Measurements from ENCODE around the gene BUB1. TPM values are rescaled to one million over a fixed set of nuclear protein-coding genes. Genes with fewer than 3 reads are reported as not detected.

The BUB1 gene
- total RNA-seq, 1 donor from 2014 or later = 56.1 TPM

DNA sequence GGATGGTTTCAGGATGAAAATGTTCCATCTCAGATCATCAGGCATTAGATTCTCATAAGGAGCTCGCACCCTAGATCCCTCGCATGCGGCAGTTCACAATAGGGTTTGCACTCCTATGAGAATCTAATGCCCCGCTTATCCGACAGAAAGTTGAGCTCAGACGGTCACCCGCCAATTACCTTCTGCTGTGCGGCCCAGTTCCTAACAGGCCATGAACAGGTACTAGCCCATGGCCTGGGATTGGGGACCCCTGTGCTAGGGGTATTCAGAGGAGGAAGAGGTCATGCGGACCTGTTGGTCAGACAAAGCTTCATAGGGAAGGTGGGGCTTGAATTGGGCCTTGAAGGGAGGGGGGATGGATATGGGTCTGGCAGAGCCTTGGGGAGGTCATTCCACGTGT, 4.4 kb upstream of the BUB1 start:
- Mint-ChIP-seq H3K4me1 (ENCODE audit: low read depth) (peaks cover 21% of the 10 kb centered on the region), H3K27me3 (ENCODE audit: insufficient read depth) (peaks cover 24% of the 10 kb centered on the region), H3K27ac (no peak overlapping the region), H3K36me3 (ENCODE audit: low read depth) (no peaks in the 10 kb centered on the region), H3K9me3 (no peaks in the 10 kb centered on the region), H3K4me3 (no peak overlapping the region)
- intact Hi-C loops (cut with micrococcal nuclease) = no loop called here
- DNase-seq (ENCODE audit: low spot score) = no peak

DNA sequence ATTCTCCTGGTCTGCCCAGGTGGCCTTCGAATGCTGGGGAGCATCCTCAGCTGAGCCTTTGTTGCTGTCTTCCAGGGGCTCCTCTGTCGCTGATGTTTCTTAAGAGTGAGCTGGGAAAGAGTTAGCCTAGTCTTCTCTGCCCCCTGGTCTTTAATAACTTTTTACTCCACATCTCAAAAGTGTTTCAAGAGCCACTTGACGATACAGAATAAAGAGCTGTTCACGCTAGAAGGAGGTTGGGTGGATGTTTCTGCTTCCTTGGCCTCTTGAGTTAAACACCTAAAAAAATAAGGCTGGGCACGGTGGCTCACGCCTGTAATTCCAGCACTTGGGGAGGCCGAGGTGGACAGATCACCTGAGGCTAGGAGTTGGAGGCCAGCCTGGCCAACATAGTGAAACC, 2.8 kb upstream of the BUB1 start:
- peak overlapping the region; percentile 8 for H3K4me3 Mint-ChIP-seq
- peak overlapping the region; percentile 25 for H3K27ac Mint-ChIP-seq
- no peak for DNase-seq (ENCODE audit: low spot score)
- intact Hi-C loops (cut with micrococcal nuclease) = no loop called here
- H3K9me3 Mint-ChIP-seq = no peaks in the 10 kb centered on the region
- H3K27me3 Mint-ChIP-seq (ENCODE audit: insufficient read depth) = peaks cover 18% of the 10 kb centered on the region
- peaks cover 2% of the 10 kb centered on the region for H3K36me3 Mint-ChIP-seq (ENCODE audit: low read depth)
- peaks cover 37% of the 10 kb centered on the region for H3K4me1 Mint-ChIP-seq (ENCODE audit: low read depth)

DNA sequence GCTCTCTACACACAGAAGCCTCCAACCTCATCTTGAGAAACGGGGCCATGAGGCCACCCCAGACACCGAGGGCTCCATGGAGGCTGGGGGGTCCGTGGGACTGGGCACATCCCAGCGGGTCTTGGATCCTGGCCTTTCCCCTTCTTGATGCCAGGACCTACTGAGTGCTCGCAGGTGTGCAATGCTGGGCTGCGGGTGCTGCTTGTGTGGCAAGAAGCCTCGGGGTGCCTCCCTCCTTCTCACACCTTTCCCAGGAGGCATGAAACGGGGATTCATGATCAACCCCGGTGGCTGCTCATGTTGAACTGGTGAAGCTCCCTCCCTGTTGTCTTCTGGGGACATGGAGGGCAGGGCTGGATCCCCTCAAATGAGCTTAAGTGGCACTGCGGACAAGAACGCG, 2.0 kb upstream of the BUB1 start:
- H3K4me1 Mint-ChIP-seq (ENCODE audit: low read depth) = peaks cover 44% of the 10 kb centered on the region

DNA sequence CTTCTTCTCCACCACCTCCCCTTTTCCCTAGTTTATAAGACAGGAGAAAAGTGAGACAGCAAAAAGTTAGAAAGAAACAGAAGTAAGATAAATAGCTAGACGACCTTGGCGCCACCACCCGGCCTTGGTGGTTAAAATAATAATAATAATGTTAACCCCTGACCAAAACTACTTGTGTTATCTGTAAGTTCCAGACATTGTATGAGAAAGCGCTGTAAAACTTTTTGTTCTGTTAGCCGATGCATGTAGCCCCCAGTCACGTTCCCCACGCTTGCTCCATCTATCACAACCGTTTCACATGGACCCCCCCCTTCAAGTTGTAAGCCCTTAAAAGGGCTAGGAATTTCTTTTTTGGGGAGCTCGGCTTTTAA, 1.5 kb upstream of the BUB1 start:
- Mint-ChIP-seq H3K4me1 (ENCODE audit: low read depth) (peaks cover 48% of the 10 kb centered on the region), H3K27ac (no peak overlapping the region), H3K4me3 (peak overlapping the region; percentile 45), H3K27me3 (ENCODE audit: insufficient read depth) (peaks cover 11% of the 10 kb centered on the region), H3K9me3 (no peaks in the 10 kb centered on the region), H3K36me3 (ENCODE audit: low read depth) (peaks cover 4% of the 10 kb centered on the region)
- intact Hi-C loops (cut with micrococcal nuclease) = loop anchor here (5.0 to 10.0 kb wide), 4 partner anchors 188 to 1375 kb away; partner anchors contain the start of gene TMEM87B
- DNase-seq (ENCODE audit: low spot score) = no peak

More for the DNA sequence above, 2.0 kb upstream of the BUB1 start:
- peak overlapping the region; percentile 50 for H3K27ac Mint-ChIP-seq
- peaks cover 14% of the 10 kb centered on the region for H3K27me3 Mint-ChIP-seq (ENCODE audit: insufficient read depth)
- H3K36me3 Mint-ChIP-seq (ENCODE audit: low read depth) = peaks cover 4% of the 10 kb centered on the region
- no peaks in the 10 kb centered on the region for H3K9me3 Mint-ChIP-seq
- H3K4me3 Mint-ChIP-seq = peak overlapping the region; percentile 45
- no peak for DNase-seq (ENCODE audit: low spot score)
- intact Hi-C loops (cut with micrococcal nuclease) = loop anchor here (5.0 to 10.0 kb wide), 4 partner anchors 187 to 1375 kb away; partner anchors contain the start of gene TMEM87B

DNA sequence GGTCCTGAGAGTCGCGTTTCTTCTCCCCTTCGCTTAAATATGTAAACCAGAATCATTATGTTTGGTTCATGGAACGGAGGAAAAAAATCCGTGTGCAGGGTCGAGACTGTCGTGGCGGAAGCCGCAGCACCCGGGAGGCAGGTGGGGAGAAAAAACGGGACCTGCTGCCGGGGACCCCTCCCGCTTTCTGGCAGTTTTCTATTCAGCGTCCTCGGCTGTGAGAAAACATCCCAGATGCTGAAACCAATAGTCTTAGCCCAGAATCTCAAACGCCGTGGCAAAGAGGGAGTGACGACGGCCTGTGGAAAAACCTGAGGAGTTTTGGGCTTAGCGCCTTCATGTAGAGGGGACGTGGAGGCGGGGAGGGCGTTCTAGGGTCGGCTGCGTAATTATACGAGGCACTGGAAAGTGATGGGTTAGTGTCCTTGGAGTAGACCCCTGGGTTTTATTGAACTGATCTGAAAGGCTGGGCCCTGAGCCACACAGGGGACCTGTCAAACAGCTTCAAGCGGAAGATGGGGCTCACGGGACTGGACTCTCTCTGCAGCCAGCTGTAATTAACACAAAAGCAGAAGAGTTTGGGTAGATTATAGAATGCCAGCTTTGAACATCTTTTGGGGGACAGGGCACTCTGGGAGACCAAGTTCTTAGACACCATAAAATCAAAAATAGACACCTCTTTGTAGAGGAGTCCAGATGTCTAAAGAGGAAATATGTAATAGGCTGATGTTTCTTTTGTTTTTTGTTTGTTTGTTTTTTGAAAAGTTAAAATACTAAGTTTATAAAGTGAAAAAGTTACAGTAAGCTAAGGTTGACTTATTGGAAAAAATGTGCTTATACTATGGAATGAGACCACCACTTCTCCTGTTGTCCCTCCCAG, 834 bp upstream of the BUB1 start:
- intact Hi-C loops (cut with micrococcal nuclease) = loop anchor here (1.0 to 10.0 kb wide), 5 partner anchors 70 to 1376 kb away; partner anchors contain the start of gene TMEM87B
- H3K9me3 Mint-ChIP-seq = no peaks in the 10 kb centered on the region
- H3K36me3 Mint-ChIP-seq (ENCODE audit: low read depth) = peaks cover 4% of the 10 kb centered on the region
- DNase-seq (ENCODE audit: low spot score) = no peak
- H3K4me3 Mint-ChIP-seq = peak overlapping the region; percentile 84
- H3K27me3 Mint-ChIP-seq (ENCODE audit: insufficient read depth) = peaks cover 7% of the 10 kb centered on the region
- H3K27ac Mint-ChIP-seq = peak overlapping the region; percentile 88
- H3K4me1 Mint-ChIP-seq (ENCODE audit: low read depth) = peaks cover 51% of the 10 kb centered on the region

DNA sequence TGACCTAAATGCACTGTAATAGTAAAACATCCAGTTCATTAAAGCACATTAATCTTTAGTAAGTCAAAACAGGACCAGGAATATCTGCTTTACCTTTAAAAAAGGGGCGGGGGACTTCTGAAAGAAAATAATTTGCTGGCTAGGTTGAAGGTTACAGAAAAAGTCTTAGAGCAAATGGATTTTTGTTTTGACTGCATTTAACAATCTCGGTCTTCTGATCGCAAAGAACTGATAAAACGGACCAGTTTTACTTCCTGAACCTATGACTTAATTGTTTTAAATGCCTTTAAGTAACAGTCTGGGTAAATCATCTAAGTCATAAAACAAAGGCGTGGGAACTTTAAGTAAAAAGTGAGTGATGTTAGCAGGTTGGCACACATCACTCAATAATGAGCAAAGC, 783 bp downstream of the BUB1 start:
- intact Hi-C loops (cut with micrococcal nuclease) = loop anchor here (5.0 to 10.0 kb wide), 4 partner anchors 190 to 1378 kb away; partner anchors contain the start of gene TMEM87B

DNA sequence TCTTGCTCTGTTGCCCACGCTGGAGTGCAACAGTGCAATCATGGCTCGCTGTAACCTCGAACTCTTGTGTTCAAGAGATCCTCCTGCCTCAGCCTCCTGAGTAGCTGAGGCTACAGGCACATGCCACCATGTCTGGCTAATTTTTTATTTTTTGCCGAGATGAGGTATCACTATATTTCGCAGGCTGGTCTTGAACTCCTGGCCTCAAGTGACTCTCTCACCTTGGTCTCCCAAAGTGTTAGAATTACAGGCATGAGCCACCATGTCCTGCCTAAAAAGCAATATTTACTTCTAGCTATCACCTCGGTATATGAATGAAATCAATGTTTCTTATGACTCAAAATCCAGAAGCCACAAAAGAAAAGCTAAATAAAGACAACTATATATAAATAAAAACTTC, 2.2 kb downstream of the BUB1 start:
- peaks cover 62% of the 10 kb centered on the region for H3K4me1 Mint-ChIP-seq (ENCODE audit: low read depth)
- intact Hi-C loops (cut with micrococcal nuclease) = loop anchor here (5.0 to 10.0 kb wide), 4 partner anchors 192 to 1379 kb away; partner anchors contain the start of gene TMEM87B
- H3K27me3 Mint-ChIP-seq (ENCODE audit: insufficient read depth) = no peaks in the 10 kb centered on the region
- no peaks in the 10 kb centered on the region for H3K9me3 Mint-ChIP-seq
- H3K36me3 Mint-ChIP-seq (ENCODE audit: low read depth) = peaks cover 24% of the 10 kb centered on the region
- H3K4me3 Mint-ChIP-seq = peak overlapping the region; percentile 82
- DNase-seq (ENCODE audit: low spot score) = no peak
- peak overlapping the region; percentile 74 for H3K27ac Mint-ChIP-seq

More for the DNA sequence above, 783 bp downstream of the BUB1 start:
- peak overlapping the region; percentile 88 for H3K27ac Mint-ChIP-seq
- H3K4me3 Mint-ChIP-seq = peak overlapping the region; percentile 84
- H3K27me3 Mint-ChIP-seq (ENCODE audit: insufficient read depth) = peaks cover 2% of the 10 kb centered on the region
- peaks cover 57% of the 10 kb centered on the region for H3K4me1 Mint-ChIP-seq (ENCODE audit: low read depth)
- H3K9me3 Mint-ChIP-seq = no peaks in the 10 kb centered on the region
- no peak for DNase-seq (ENCODE audit: low spot score)
- peaks cover 17% of the 10 kb centered on the region for H3K36me3 Mint-ChIP-seq (ENCODE audit: low read depth)

DNA sequence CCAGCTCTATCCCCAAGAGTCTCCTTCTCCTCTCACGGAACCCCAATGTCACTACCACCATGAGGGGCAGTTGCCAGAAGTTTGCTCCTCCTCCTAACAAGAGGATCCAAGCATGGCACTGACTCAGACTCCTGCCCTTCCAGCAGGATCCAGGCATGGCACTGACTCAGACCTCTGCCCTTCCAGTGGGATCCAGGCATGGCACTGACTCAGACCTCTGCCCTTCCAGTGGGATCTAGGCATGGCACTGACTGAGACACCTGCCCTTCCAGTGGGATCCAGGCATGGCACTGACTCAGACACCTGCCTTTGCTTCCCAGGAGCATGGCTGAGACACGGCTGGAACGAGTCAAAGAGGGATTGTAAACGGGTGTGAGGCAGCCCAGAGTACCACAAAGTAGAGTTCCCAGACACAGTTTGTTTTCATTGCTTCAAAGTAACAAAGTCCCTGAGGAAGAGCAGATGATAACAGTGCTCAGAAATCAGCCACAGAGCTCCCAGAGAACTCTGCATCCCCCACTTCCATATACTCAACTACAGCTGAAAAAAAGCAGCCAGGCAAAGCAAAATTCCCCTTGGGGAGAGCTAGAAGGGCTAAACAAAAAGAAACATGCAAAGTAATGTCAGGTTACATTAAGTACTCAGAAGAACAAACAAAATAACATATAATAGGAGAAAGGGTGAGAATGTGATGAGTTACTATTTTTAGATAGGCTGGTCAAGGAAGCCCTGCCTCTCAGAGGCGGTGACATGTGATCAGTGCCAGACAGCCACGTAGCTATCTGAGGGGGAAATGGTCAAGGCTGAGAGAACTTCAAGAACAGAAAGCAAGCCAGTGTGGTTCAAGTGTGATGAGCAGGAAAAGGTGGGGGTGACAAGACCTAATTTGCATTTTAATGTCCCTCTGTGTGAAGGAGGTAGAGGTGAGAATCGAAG, 3.0 kb downstream of the BUB1 start:
- Mint-ChIP-seq H3K27me3 (ENCODE audit: insufficient read depth) (no peaks in the 10 kb centered on the region), H3K9me3 (no peaks in the 10 kb centered on the region), H3K4me1 (ENCODE audit: low read depth) (peaks cover 63% of the 10 kb centered on the region), H3K4me3 (peak overlapping the region; percentile 78), H3K27ac (peak overlapping the region; percentile 91), H3K36me3 (ENCODE audit: low read depth) (peaks cover 25% of the 10 kb centered on the region)
- intact Hi-C loops (cut with micrococcal nuclease) = loop anchor here (5.0 to 10.0 kb wide), 4 partner anchors 192 to 1380 kb away; partner anchors contain the start of gene TMEM87B
- peak; percentile 41 for DNase-seq (ENCODE audit: low spot score)

DNA sequence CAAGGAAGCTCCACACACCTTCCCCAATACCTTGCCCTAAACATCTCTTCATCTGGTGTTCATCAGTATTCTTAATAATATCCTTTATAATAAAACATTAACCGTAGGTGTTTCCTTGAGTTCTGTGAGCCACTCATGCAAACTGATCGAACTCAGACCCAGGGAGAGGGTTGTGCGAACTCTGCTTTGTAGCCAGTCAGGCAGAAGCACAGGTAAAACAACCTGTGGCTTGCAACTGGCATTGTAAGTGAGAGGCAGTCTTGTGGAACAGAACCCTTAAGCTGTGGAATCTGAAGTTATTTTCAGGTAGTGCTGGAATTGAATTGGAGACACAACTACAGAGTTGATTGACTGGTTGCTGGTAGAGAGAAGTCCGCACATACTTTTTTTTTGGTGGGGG, 4.7 kb downstream of the BUB1 start:
- intact Hi-C loops (cut with micrococcal nuclease) = loop anchor here (2.0 to 10.0 kb wide), 2 partner anchors 16 to 1382 kb away; partner anchors contain the start of gene TMEM87B

DNA sequence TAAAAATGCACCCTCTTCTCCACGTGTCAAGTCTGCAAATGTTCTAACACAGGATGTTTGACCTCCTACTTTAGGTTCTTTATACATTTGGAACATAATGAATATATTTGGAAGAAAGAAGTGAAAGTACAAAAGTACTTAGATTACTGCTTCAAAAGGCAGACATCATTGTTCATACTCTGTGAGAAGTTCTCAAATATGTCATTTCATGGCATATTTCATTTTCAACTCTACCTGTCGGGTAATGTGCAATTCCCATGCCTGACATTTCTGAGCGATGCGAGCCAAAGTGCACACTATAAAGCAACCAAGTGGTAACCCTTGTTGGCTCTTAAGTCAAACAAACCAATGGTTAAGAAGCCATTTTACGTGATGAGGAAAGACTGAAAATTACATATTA, 7.0 kb downstream of the BUB1 start:
- Mint-ChIP-seq H3K4me3 (no peak overlapping the region), H3K27ac (no peak overlapping the region), H3K4me1 (ENCODE audit: low read depth) (peaks cover 47% of the 10 kb centered on the region), H3K9me3 (no peaks in the 10 kb centered on the region), H3K27me3 (ENCODE audit: insufficient read depth) (no peaks in the 10 kb centered on the region), H3K36me3 (ENCODE audit: low read depth) (peaks cover 50% of the 10 kb centered on the region)
- intact Hi-C loops (cut with micrococcal nuclease) = loop anchor here (10.0 kb wide), 1 partner anchor 1384 kb away; the partner anchor contains the start of gene TMEM87B
- DNase-seq (ENCODE audit: low spot score) = no peak

More for the DNA sequence above, 4.7 kb downstream of the BUB1 start:
- peaks cover 61% of the 10 kb centered on the region for H3K4me1 Mint-ChIP-seq (ENCODE audit: low read depth)
- no peak overlapping the region for H3K27ac Mint-ChIP-seq
- H3K9me3 Mint-ChIP-seq = no peaks in the 10 kb centered on the region
- no peak for DNase-seq (ENCODE audit: low spot score)
- no peaks in the 10 kb centered on the region for H3K27me3 Mint-ChIP-seq (ENCODE audit: insufficient read depth)
- H3K4me3 Mint-ChIP-seq = peak overlapping the region; percentile 2
- H3K36me3 Mint-ChIP-seq (ENCODE audit: low read depth) = peaks cover 39% of the 10 kb centered on the region

DNA sequence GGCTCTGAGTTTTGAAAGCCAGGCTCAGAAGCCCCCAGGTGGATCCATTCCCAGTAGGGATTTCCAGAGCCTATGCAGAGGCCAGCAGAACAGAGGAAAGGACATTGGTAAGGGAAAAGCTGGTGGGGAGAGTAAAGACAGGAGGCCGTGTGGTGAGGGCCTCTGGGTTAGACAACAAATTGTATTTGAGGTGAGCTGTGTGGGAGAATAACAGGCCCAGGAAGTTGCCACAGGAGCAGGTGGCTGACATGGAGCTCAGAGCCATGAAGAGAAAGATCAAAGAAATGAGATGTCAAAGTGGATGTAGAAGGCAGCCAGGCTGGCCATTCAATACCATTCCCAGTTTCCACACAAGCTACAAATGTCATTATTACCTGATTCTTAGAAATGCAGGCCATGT, 8.8 kb downstream of the BUB1 start:
- H3K27me3 Mint-ChIP-seq (ENCODE audit: insufficient read depth) = no peaks in the 10 kb centered on the region
- intact Hi-C loops (cut with micrococcal nuclease) = no loop called here
- DNase-seq (ENCODE audit: low spot score) = no peak
- peaks cover 48% of the 10 kb centered on the region for H3K4me1 Mint-ChIP-seq (ENCODE audit: low read depth)
- H3K27ac Mint-ChIP-seq = peak overlapping the region; percentile 26
- H3K4me3 Mint-ChIP-seq = no peak overlapping the region
- no peaks in the 10 kb centered on the region for H3K9me3 Mint-ChIP-seq
- peaks cover 60% of the 10 kb centered on the region for H3K36me3 Mint-ChIP-seq (ENCODE audit: low read depth)

DNA sequence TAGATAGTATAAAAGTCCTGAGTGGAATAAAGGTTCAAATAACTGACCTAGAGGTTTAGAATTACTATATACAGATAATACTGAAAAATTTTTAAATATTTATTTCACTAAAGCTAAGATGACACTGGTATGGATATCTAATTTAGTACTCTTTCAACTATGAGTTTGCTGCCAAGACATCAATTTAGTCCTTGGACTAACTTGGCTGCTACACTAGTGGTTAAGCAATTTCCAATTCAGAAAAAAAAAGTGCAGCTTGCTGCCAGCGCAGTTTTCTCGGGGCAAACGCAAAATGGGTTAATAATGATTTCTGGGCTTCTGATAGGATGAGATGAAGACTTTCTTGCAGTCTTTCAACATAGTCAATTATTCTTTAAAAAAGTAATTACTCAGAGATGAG, 10.8 kb downstream of the BUB1 start:
- Mint-ChIP-seq H3K9me3 (no peaks in the 10 kb centered on the region), H3K27ac (no peak overlapping the region), H3K4me3 (no peak overlapping the region), H3K27me3 (ENCODE audit: insufficient read depth) (no peaks in the 10 kb centered on the region), H3K4me1 (ENCODE audit: low read depth) (peaks cover 41% of the 10 kb centered on the region), H3K36me3 (ENCODE audit: low read depth) (peaks cover 54% of the 10 kb centered on the region)
- no peak for DNase-seq (ENCODE audit: low spot score)
- intact Hi-C loops (cut with micrococcal nuclease) = no loop called here
